Endothelial cell of umbilical vein (primary cell): ENCODE measurements around the gene WNT4. TPM values are rescaled to one million over a fixed set of nuclear protein-coding genes. Genes with fewer than 3 reads are reported as not detected.

ENCODE experiments used
- BruUV-seq: library from RNA; stranded (reverse); fragments of 400-500 nt; replicated peaks from 2 replicates; lab custom pipeline; 2021; lab: Mats Ljungman, UMichigan
- CTCF ChIA-PET: fragments of 300-600, 350-600 bp; sonication (Branson Sonifier 250); formaldehyde crosslinking; loops from one replicate; lab custom pipeline; 2021; ENCODE audit warnings: antibody characterized with exemption, inconsistent platforms; lab: Charles Lee
- POLR2A ChIA-PET: fragments of 300-600, 350-600 bp; sonication (Branson Sonifier 250); formaldehyde crosslinking; loops from one replicate; lab custom pipeline; 2021; ENCODE audit warnings: antibody characterized with exemption, inconsistent platforms; lab: Charles Lee
- DNase-seq: peaks from one replicate; pipeline ENCODE4 v3.0.0-alpha.2; 2011; ENCODE audit warnings: low read depth, low spot score
- FAIRE-seq: peaks from 2 replicates; lab custom pipeline; 2011; peaks lifted over from hg19 to GRCh38; lab: Jason Lieb, UNC
- H2AFZ ChIP-seq: 2 replicates; pipeline ENCODE4 v1.6.0; 2012; ENCODE audit warnings: low read depth, low read length, control low read depth, inconsistent platforms
- H3K27ac ChIP-seq: 2 replicates; pipeline ENCODE4 v1.5.1; 2011; ENCODE audit warnings: low read depth, mild to moderate bottlenecking, control low read depth, low read length, moderate library complexity; ENCODE audit not compliant: insufficient read depth
- H3K27me3 ChIP-seq, 2 experiments: 2 replicates each; pipeline versions ENCODE4 v1.6.0 to v1.6.1; 2011; ENCODE audit warnings: low read length in 2 of 2, mixed read lengths in 1 of 2; ENCODE audit not compliant: control insufficient read depth in 2 of 2, insufficient read depth in 2 of 2
- H3K36me3 ChIP-seq, 2 experiments: 2 replicates in 1 of 2; 3 replicates in 1 of 2; pipeline ENCODE4 v1.5.1; 2011; ENCODE audit warnings: low read length in 2 of 2, mild to moderate bottlenecking in 1 of 2, moderate library complexity in 1 of 2; ENCODE audit not compliant: control insufficient read depth in 2 of 2, insufficient read depth in 2 of 2; ENCODE audit errors: extremely low read depth in 1 of 2
- H3K4me1 ChIP-seq: 3 replicates; pipeline ENCODE4 v1.5.1; 2011; ENCODE audit warnings: mild to moderate bottlenecking, low read length; ENCODE audit not compliant: control insufficient read depth, insufficient read depth; ENCODE audit errors: extremely low read depth
- H3K4me2 ChIP-seq: 2 replicates; pipeline ENCODE4 v1.6.1; 2011; ENCODE audit warnings: low read length, control low read depth, mixed read lengths; ENCODE audit not compliant: insufficient read depth
- H3K4me3 ChIP-seq, 3 experiments: fragments of 200-600 bp in 1 of 3; sonication (generic), shearing (Covaris generic) in 1 of 3; replicated peaks in 1 of 3; 2 replicates each; pipeline ENCODE4 v1.5.1; 2011 to 2016; ENCODE audit warnings: control low read depth in 3 of 3, low read length in 3 of 3, mild to moderate bottlenecking in 2 of 3, inconsistent platforms in 1 of 3, low read depth in 1 of 3, moderate library complexity in 1 of 3; ENCODE audit not compliant: insufficient read depth in 1 of 3
- H3K79me2 ChIP-seq: 2 replicates; pipeline ENCODE4 v1.6.0; 2012; ENCODE audit warnings: low read length, inconsistent platforms; ENCODE audit not compliant: control insufficient read depth, insufficient read depth
- H3K9ac ChIP-seq: replicated peaks from 2 replicates; pipeline ENCODE3; 2011; ENCODE audit warnings: low read length, control low read depth; ENCODE audit not compliant: insufficient read depth; ENCODE audit errors: extremely low read depth
- H3K9me1 ChIP-seq: replicated peaks from 3 replicates; pipeline ENCODE4 v1.6.0; 2011; ENCODE audit warnings: mild to moderate bottlenecking, low read length; ENCODE audit not compliant: control insufficient read depth, insufficient read depth; ENCODE audit errors: extremely low read depth
- H3K9me3 ChIP-seq: replicated peaks from 2 replicates; pipeline ENCODE4 v1.5.1; 2012; ENCODE audit warnings: low read length, inconsistent platforms; ENCODE audit not compliant: control insufficient read depth, insufficient read depth
- H4K20me1 ChIP-seq: replicated peaks from 2 replicates; pipeline ENCODE3; 2011; ENCODE audit warnings: mild to moderate bottlenecking, low read length; ENCODE audit not compliant: control insufficient read depth, insufficient read depth; ENCODE audit errors: extremely low read depth
- CTCF ChIP-seq, 2 donors: IDR thresholded peaks; 1 replicate in 1 of 2; 2 replicates in 1 of 2; pipeline ENCODE4 v1.5.1; 2011; ENCODE audit warnings: low read length in 2 of 2, mild to moderate bottlenecking in 2 of 2, moderate library complexity in 2 of 2, control low read depth in 1 of 2, inconsistent platforms in 1 of 2, low read depth in 1 of 2; ENCODE audit not compliant: insufficient read depth in 1 of 2; ENCODE audit errors: extremely low read depth in 1 of 2
- EZH2 ChIP-seq: IDR thresholded peaks from 2 replicates; pipeline ENCODE4 v1.6.1; 2012; ENCODE audit warnings: borderline replicate concordance, low read depth, mild to moderate bottlenecking, moderate library complexity, low read length, inconsistent platforms; ENCODE audit not compliant: severe bottlenecking
- FOS ChIP-seq: IDR thresholded peaks from 2 replicates; pipeline ENCODE4 v1.6.1; 2011; ENCODE audit warnings: mild to moderate bottlenecking, low read length, moderate library complexity, borderline replicate concordance; ENCODE audit not compliant: insufficient read depth
- GATA2 ChIP-seq: IDR thresholded peaks from 2 replicates; pipeline ENCODE4 v1.7.0; 2011; ENCODE audit warnings: low read depth, mild to moderate bottlenecking, moderate library complexity, mixed read lengths, low read length; ENCODE audit not compliant: insufficient read length, insufficient read depth
- JUN ChIP-seq: IDR thresholded peaks from 2 replicates; pipeline ENCODE4 v1.6.1; 2011; ENCODE audit warnings: borderline replicate concordance, low read depth; ENCODE audit not compliant: insufficient read length, insufficient read depth
- MYC ChIP-seq: IDR thresholded peaks from one replicate; pipeline ENCODE4 v1.6.1; 2011; ENCODE audit warnings: mild to moderate bottlenecking, low read depth, low read length
- POLR2A ChIP-seq: IDR thresholded peaks from 2 replicates; pipeline ENCODE4 v1.6.1; 2012; ENCODE audit warnings: low read depth, mild to moderate bottlenecking, control low read depth, low read length
- POLR2AphosphoS5 ChIP-seq: IDR thresholded peaks from 2 replicates; pipeline ENCODE4 v1.6.1; 2012; ENCODE audit warnings: low read depth, mild to moderate bottlenecking, control low read depth, low read length, moderate library complexity; ENCODE audit not compliant: insufficient read depth
- dilution Hi-C: fragments of 300-500 bp; cut with MboI; formaldehyde crosslinking; loops from one replicate; pipeline ENCODE4 v1.15.0; 2019; ENCODE audit warnings: low sequenced_read_pairs; ENCODE audit not compliant: extremely low pct_ligation_motif_present
- intact Hi-C: fragments of 100-400 bp; cut with micrococcal nuclease; formaldehyde crosslinking; loops from one replicate; pipeline ENCODE4 v1.10.0; 2022
- polyA plus RNA-seq, 4 experiments: library from polyadenylated mRNA; depleted of rRNA in 3 of 4; stranded (reverse) in 3 of 4; unstranded in 1 of 4; fragments of >200 nt; gene quantifications; 2 replicates each; pipeline versions ENCODE4 v1.2.1 to v1.2.3, GENCODE V29; 2011 to 2012; ENCODE audit warnings: missing spikeins in 1 of 4
- total RNA-seq: library from RNA; stranded (reverse); gene quantifications from 2 replicates; pipeline ENCODE4 v1.2.3, GENCODE V29; 2021
- TF ChIP-seq, protein P1 (sequence below): IDR thresholded peaks from 2 replicates; pipeline ENCODE4 v1.6.1; 2011; ENCODE audit not compliant: insufficient read depth, insufficient read length

WNT4 gene
- total and polyA plus RNA-seq, 2 donors (not counting 3 experiments of a cell fraction or from before 2014, with no cell fraction given), result 0.06 TPM; not detected in 1

- ChIA-PET POLR2A (no interaction called here), CTCF (interaction anchor here (1.0 to 2.2 kb wide), 28 partner anchors 10 to 537 kb away, joined by 3 to 50 read pairs (median 4); partner anchors contain the start of gene WNT4)
- DNase-seq (no peak), FAIRE-seq (no peak)
- Histone ChIP-seq H3K4me3 (no peak overlapping the region), H3K27ac (no peak overlapping the region), H3K4me1 (peaks cover 20% of the 10 kb centered on the region), H3K36me3 (peaks cover 7% of the 10 kb centered on the region in 2 experiments), H3K27me3 (no peaks in the 10 kb centered on the region), H3K79me2 (peaks cover 73% of the 10 kb centered on the region), H3K9me3 (no peaks in the 10 kb centered on the region), H3K9me1 (no peaks in the 10 kb centered on the region), H3K4me2 (no peak overlapping the region), H2AFZ (no peak overlapping the region), H4K20me1 (peaks cover 8% of the 10 kb centered on the region), H3K9ac (no peak overlapping the region)
- dilution Hi-C loops, result no loop called here
- BruUV-seq, result no TSS peak
- TF ChIP-seq GATA2, result no peak
- intact Hi-C loops, result loop anchor here (1.0 kb wide), 4 partner anchors 9 to 311 kb away; no protein-coding TSS in a partner anchor
Observed at GRCh38 chr1:22104865-22105437, 37.9 kb downstream of the WNT4 start.

DNA sequence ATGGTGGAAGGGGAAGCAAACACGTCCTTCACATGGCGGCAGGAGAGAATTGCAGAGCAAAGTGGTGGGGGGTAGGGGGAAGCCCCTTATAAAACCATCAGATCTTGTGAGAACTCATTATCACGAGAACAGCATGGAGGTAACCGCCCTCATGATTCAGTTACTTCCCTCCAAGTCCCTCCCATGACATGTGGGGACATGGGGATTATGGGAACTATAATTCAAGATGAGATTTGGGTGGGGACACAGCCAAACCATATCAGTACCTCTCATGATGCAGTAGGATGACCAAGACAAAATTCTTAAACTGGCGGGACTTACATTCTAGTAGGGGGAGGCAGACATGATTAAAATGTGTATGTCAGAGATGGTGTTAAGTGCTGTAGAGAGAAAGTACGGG is 38.8 kb downstream of the WNT4 start:
- Histone ChIP-seq H3K4me2 (no peak overlapping the region), H3K9me1 (no peaks in the 10 kb centered on the region), H3K27me3 (no peaks in the 10 kb centered on the region), H3K36me3 (peaks cover 6 to 7% of the 10 kb centered on the region in 2 experiments), H3K9me3 (no peaks in the 10 kb centered on the region), H3K4me1 (peaks cover 20% of the 10 kb centered on the region), H3K79me2 (peaks cover 76% of the 10 kb centered on the region), H4K20me1 (peaks cover 10% of the 10 kb centered on the region), H3K9ac (no peak overlapping the region), H3K4me3 (no peak overlapping the region), H3K27ac (no peak overlapping the region), H2AFZ (no peak overlapping the region)
- BruUV-seq, result no TSS peak
- DNase-seq, result no peak
- intact Hi-C loops (no loop called here), dilution Hi-C loops (no loop called here)
- ChIA-PET CTCF (interaction anchor here (2.0 to 2.2 kb wide), 5 partner anchors 11 to 310 kb away, joined by 6 to 50 read pairs (median 31); no protein-coding TSS in a partner anchor), POLR2A (no interaction called here)
- TF ChIP-seq POLR2A (no peak), GATA2 (no peak), FOS (no peak), CTCF (IDR thresholded peaks at IDR 0.05; ENCODE audit: extremely low read depth in 1 of 2, insufficient read depth in 1 of 2, low read depth in 1 of 2, low read length in 2 of 2) (no peak), JUN (no peak), EZH2 (no peak), MYC (no peak), POLR2AphosphoS5 (no peak)
- TF ChIP-seq, protein P1, sequence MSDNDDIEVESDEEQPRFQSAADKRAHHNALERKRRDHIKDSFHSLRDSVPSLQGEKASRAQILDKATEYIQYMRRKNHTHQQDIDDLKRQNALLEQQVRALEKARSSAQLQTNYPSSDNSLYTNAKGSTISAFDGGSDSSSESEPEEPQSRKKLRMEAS, result no peak
- FAIRE-seq, result no peak
